ENCODE data around the gene C16orf89.
A peak's percentile ranks its signal among the peaks of the same experiment; 100 is the strongest.

C16orf89 gene

DNA sequence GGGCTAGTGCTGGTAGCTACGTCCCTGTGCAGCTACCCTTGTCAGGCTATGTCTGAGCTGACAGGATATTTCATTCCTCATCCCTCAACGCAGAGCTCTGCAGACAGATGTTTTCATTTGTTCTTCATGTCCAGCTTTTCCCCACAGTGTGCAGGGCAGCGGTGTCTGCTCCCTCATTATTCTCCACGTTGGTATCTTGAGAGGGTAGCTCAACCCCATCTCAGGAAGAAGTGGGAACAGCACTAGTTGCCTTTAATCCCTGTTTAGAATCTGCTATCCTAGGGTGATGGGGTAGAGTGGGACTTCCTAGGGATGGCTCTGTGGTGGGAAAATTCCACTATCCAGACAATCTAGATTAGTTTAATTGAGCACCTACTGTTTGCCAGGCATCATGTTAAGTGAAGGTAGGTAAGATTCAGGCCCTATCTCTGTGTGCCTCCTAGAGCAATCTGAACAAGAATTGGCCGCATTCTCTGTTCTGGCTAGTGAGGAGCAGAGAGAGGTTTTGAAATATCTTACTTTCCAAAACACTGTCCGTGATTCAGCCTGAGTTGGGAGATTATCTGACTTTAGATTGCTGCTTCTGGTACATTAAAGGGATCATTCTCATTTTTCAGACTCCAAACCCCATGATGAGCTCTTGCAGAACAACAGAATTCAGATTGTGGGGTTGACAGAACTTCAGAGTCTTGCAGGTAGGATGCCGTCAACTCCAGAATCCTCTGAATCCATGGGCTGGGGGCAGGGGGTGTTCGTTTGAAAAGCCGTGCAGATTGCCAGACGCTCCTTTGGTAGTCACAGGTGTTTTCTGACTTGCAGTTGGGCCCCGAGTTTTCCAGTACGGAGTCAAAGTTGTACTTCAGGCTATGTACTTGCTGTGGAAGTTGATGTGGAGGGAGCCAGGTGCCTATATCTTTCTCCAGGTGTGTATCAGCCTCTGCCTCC is 6.8 kb upstream of the C16orf89 start:
- peak overlapping the region; percentile 81 to 83 for H3K27ac ChIP-seq
- peak overlapping the region; percentile 67 to 85 for H3K4me3 ChIP-seq
- DNase-seq = no peak
- H3K36me3 ChIP-seq = peaks cover 14 to 26% (median 24%) of the 10 kb centered on the region in 3 donors
- intact Hi-C loops (cut with DNase I; ENCODE audit: low total_unique reads) = loop anchor here (10.0 kb wide), 1 partner anchor 108 kb away; no protein-coding TSS in a partner anchor
- no peaks in the 10 kb centered on the region for H3K9me3 ChIP-seq
- TF ChIP-seq, protein P1, sequence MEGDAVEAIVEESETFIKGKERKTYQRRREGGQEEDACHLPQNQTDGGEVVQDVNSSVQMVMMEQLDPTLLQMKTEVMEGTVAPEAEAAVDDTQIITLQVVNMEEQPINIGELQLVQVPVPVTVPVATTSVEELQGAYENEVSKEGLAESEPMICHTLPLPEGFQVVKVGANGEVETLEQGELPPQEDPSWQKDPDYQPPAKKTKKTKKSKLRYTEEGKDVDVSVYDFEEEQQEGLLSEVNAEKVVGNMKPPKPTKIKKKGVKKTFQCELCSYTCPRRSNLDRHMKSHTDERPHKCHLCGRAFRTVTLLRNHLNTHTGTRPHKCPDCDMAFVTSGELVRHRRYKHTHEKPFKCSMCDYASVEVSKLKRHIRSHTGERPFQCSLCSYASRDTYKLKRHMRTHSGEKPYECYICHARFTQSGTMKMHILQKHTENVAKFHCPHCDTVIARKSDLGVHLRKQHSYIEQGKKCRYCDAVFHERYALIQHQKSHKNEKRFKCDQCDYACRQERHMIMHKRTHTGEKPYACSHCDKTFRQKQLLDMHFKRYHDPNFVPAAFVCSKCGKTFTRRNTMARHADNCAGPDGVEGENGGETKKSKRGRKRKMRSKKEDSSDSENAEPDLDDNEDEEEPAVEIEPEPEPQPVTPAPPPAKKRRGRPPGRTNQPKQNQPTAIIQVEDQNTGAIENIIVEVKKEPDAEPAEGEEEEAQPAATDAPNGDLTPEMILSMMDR (IDR thresholded peaks at IDR 0.05) = no peak
- H3K27me3 ChIP-seq = no peaks in the 10 kb centered on the region
- H3K4me1 ChIP-seq = peaks cover 0 to 17% (median 6%) of the 10 kb centered on the region in 4 donors

DNA sequence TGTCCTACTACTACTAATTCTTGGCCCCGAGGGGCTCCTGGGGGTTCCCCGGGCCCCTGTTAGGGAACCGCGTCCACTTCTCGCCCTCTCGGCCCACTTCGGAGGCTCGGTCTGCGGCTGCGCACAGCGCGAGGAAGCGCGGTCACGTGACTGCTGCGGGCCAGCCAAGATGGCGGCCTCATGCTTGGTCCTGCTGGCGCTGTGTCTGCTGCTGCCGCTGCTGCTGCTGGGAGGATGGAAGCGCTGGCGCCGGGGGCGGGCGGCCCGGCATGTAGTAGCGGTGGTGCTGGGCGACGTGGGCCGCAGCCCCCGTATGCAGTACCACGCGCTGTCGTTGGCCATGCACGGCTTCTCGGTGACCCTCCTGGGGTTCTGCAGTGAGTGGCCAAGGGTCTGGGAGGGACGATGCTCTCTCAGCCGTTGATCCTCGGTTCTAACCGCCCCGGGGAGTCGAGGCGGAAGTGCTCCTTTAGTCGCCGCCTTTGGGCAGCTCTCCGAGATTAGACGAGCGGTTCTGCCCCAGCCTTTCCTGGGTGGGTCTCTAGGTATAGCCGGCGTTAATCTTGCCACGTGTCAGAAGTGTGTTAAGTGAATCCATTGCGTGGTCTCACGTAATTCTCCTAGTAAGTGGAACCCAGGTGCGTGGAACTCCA is 6.1 kb upstream of the C16orf89 start, which contains the start of gene ALG1:
Gene ALG1, plus strand, starts transcription at position 163 of the 653 bp plus-strand sequence. Its CDS starts 7 bp downstream, at position 170.
- peak; percentile 89 to 93 for DNase-seq
- TF ChIP-seq, protein P1 (IDR thresholded peaks at IDR 0.05) = no peak
- H3K9me3 ChIP-seq = no peaks in the 10 kb centered on the region
- no peaks in the 10 kb centered on the region for H3K27me3 ChIP-seq
- peaks cover 8 to 19% (median 16%) of the 10 kb centered on the region in 3 donors for H3K36me3 ChIP-seq
- peaks cover 0 to 17% (median 6%) of the 10 kb centered on the region in 4 donors for H3K4me1 ChIP-seq
- H3K27ac ChIP-seq = peak within 1 kb of the TSS; percentile 81 to 83
- intact Hi-C loops (cut with DNase I; ENCODE audit: low total_unique reads) = loop anchor here (10.0 kb wide), 1 partner anchor 107 kb away; no protein-coding TSS in a partner anchor
- H3K4me3 ChIP-seq = peak within 1 kb of the TSS; percentile 67 to 85

DNA sequence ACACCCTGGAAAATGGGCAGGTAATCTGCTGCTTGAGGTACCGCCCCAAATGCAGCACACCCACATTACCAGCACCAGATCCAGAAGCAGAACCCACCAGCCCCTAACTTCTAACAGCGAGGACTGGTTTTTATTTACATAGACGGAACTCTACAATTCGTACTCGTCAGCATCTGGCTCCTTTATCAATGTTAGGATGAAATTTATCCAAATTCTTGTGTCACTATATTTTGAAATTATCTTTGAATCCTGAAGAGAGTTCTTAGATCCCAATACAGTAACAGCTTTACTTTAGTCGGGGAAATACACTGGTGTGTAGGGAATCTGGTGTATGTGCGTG is 5.6 kb upstream of the C16orf89 start:
- Histone ChIP-seq H3K36me3 (peaks cover 8 to 14% (median 11%) of the 10 kb centered on the region in 3 donors), H3K27me3 (no peaks in the 10 kb centered on the region), H3K9me3 (no peaks in the 10 kb centered on the region), H3K4me1 (peaks cover 0 to 17% (median 6%) of the 10 kb centered on the region in 4 donors), H3K4me3 (peak overlapping the region; percentile 67 to 85), H3K27ac (peak overlapping the region; percentile 81 to 83)
- TF ChIP-seq, protein P1 (IDR thresholded peaks at IDR 0.05) = no peak
- intact Hi-C loops (cut with DNase I; ENCODE audit: low total_unique reads) = loop anchor here (10.0 kb wide), 1 partner anchor 107 kb away; no protein-coding TSS in a partner anchor
- no peak for DNase-seq

DNA sequence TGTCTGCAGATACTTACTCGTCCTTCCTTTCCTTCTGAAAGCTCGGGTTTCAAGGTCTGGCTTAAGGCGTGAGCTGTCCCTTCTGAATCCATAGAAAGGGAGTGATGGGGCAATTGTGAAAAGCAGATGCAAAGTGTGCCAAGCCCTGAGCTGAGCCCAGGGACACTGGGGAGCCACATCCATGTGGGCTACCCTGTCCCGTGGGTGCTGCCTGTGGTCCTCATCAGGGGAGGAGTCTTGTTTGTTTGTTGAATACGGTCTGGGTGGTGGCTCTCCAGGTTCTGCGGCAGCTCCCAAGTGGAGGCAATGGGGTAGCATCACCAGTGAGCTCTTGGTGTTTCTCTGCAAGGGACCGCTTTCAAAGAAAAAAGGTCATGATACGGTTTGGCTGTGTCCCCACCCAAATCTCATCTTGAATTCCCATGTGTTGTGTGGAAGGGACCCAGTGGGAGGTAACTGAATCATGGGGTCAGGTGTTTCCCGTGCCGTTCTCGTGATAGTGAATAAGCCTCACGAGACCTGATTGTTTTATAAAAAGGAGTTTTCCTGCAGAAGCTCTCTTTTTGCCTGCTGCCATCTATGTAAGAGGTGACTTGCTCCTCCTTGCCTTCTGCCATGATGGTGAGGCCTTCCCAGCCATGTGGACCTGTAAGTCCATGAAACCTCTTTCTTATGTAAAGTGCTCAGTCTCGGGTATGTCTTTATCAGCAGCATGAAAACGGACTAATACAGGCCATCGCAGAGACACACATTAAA is 4.9 kb upstream of the C16orf89 start:
- no peak overlapping the region for H3K4me3 ChIP-seq
- no peaks in the 10 kb centered on the region for H3K27me3 ChIP-seq
- TF ChIP-seq, protein P1 (IDR thresholded peaks at IDR 0.05) = no peak
- H3K27ac ChIP-seq = peak overlapping the region; percentile 81 to 83
- H3K9me3 ChIP-seq = no peaks in the 10 kb centered on the region
- H3K36me3 ChIP-seq = peaks cover 2 to 7% (median 4%) of the 10 kb centered on the region in 3 donors
- no peak for DNase-seq
- intact Hi-C loops (cut with DNase I; ENCODE audit: low total_unique reads) = loop anchor here (10.0 kb wide), 1 partner anchor 106 kb away; no protein-coding TSS in a partner anchor
- H3K4me1 ChIP-seq = peaks cover 0 to 17% (median 6%) of the 10 kb centered on the region in 4 donors

DNA sequence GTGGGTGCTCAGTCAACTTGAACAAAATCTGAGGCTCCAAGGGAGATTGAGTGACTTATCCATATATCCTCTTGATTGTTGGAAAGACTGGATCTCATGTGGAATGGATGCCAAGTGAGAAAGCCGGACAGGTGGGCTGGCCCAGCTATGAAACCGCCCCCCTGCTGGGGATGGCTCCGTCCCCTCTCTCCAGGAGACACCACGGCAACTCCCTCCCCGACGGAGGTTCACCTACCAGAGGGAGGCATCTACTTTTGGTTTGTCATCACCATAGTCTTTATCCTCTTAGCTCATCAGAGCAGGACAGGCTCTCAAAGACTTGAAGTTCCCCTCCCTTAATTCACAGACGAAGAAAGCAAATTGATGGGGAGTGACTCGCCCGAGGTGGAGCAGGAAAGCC is 4.1 kb upstream of the C16orf89 start:
- intact Hi-C loops (cut with DNase I; ENCODE audit: low total_unique reads) = loop anchor here (10.0 kb wide), 1 partner anchor 105 kb away; no protein-coding TSS in a partner anchor
- Histone ChIP-seq H3K9me3 (no peaks in the 10 kb centered on the region), H3K4me1 (peaks cover 0 to 17% (median 6%) of the 10 kb centered on the region in 4 donors), H3K36me3 (no peaks in the 10 kb centered on the region), H3K4me3 (no peak overlapping the region), H3K27me3 (no peaks in the 10 kb centered on the region), H3K27ac (no peak overlapping the region)
- TF ChIP-seq, protein P1 (IDR thresholded peaks at IDR 0.05) = no peak
- DNase-seq = no peak
